Neural cell (in vitro differentiated cells): Measurements from ENCODE around the gene NINL. TPM values are rescaled to one million over a fixed set of nuclear protein-coding genes. Genes with fewer than 3 reads are reported as not detected.

Experiments
- H2AFZ ChIP-seq: fragments of 200-600, 300-800 bp; sonication (generic), shearing (Covaris generic); 2 replicates; pipeline ENCODE4 v1.6.0; 2014; ENCODE audit warnings: low read depth, mild to moderate bottlenecking, antibody characterized with exemption, low read length, moderate library complexity
- H3F3A ChIP-seq: fragments of 200-600 bp; shearing (Covaris generic); 2 replicates; pipeline ENCODE4 v1.6.1; 2016; ENCODE audit warnings: mild to moderate bottlenecking, moderate library complexity, mixed read lengths, antibody characterized with exemption, low read length; ENCODE audit not compliant: insufficient read depth, poor library complexity, severe bottlenecking
- H3K27ac ChIP-seq: fragments of 200-600, 300-800 bp; sonication (generic), shearing (Covaris generic); 2 replicates; pipeline ENCODE4 v1.5.1; 2014; ENCODE audit warnings: mild to moderate bottlenecking, low read length, moderate library complexity
- H3K27me3 ChIP-seq: fragments of 300-800, 200-600 bp; sonication (generic), shearing (Covaris generic); 2 replicates; pipeline ENCODE4 v1.6.0; 2014; ENCODE audit warnings: mild to moderate bottlenecking, low read depth, low read length, moderate library complexity; ENCODE audit not compliant: insufficient read depth
- H3K36me3 ChIP-seq: fragments of 300-800, 200-600 bp; sonication (generic), shearing (Covaris generic); 2 replicates; pipeline ENCODE4 v1.5.1; 2014; ENCODE audit warnings: mild to moderate bottlenecking, antibody characterized with exemption, low read length, moderate library complexity; ENCODE audit not compliant: insufficient read depth
- H3K4me2 ChIP-seq: fragments of 300-800, 200-600 bp; sonication (generic), shearing (Covaris generic); 2 replicates; pipeline ENCODE4 v1.6.0; 2014; ENCODE audit warnings: mild to moderate bottlenecking, low read length
- H3K4me3 ChIP-seq: fragments of 300-800, 200-600 bp; sonication (generic), shearing (Covaris generic); 2 replicates; pipeline ENCODE4 v1.5.1; 2014; ENCODE audit warnings: mild to moderate bottlenecking, low read length, moderate library complexity
- H3K79me2 ChIP-seq: fragments of 200-600 bp; shearing (Covaris generic); replicated peaks from 2 replicates; pipeline ENCODE4 v1.6.0; 2014; ENCODE audit warnings: mild to moderate bottlenecking, low read length, moderate library complexity; ENCODE audit not compliant: insufficient read depth
- H3K9ac ChIP-seq: fragments of 300-800, 200-600 bp; sonication (generic), shearing (Covaris generic); 2 replicates; pipeline ENCODE4 v1.6.1; 2016; ENCODE audit warnings: mild to moderate bottlenecking, low read length, mixed read lengths
- H3K9me2 ChIP-seq: fragments of 200-600 bp; shearing (Covaris generic); 2 replicates; pipeline ENCODE4 v1.6.1; 2016; ENCODE audit warnings: mild to moderate bottlenecking, low read length, mixed read lengths; ENCODE audit not compliant: insufficient read depth
- H3K9me3 ChIP-seq: fragments of 200-600, 300-800 bp; sonication (generic), shearing (Covaris generic); 2 replicates; pipeline ENCODE4 v1.6.1; 2016; ENCODE audit warnings: mild to moderate bottlenecking, mixed run types, low read length, moderate library complexity, mixed read lengths
- H4K20me1 ChIP-seq: fragments of 200-600 bp; shearing (Covaris generic); 2 replicates; pipeline ENCODE4 v1.6.1; 2016; ENCODE audit warnings: mild to moderate bottlenecking, mixed run types; ENCODE audit not compliant: insufficient read depth
- CTCF ChIP-seq: fragments of 450-650 bp; IDR thresholded peaks from 2 replicates; pipeline ENCODE4 v1.5.1; 2014; ENCODE audit warnings: antibody characterized with exemption, mild to moderate bottlenecking, moderate library complexity; ENCODE audit not compliant: poor library complexity, severe bottlenecking
- EP300 ChIP-seq: fragments of 450-650 bp; conservative IDR thresholded peaks from 2 replicates; pipeline ENCODE4 v1.6.1; 2014; ENCODE audit warnings: antibody characterized with exemption, mild to moderate bottlenecking, moderate library complexity; ENCODE audit not compliant: poor library complexity, severe bottlenecking
- EZH2 ChIP-seq: fragments of 200-600, 300-800 bp; shearing (Covaris generic), sonication (generic); IDR thresholded peaks from 2 replicates; pipeline ENCODE4 v1.6.1; 2014; ENCODE audit warnings: antibody characterized with exemption, low read length, borderline replicate concordance, mild to moderate bottlenecking; ENCODE audit not compliant: insufficient read depth, poor library complexity, severe bottlenecking
- MXI1 ChIP-seq: fragments of 450-650 bp; conservative IDR thresholded peaks from 2 replicates; pipeline ENCODE4 v1.6.1; 2014; ENCODE audit warnings: antibody characterized with exemption, mild to moderate bottlenecking; ENCODE audit not compliant: poor library complexity, severe bottlenecking
- POLR2AphosphoS5 ChIP-seq: IDR thresholded peaks from 2 replicates; pipeline ENCODE4 v1.6.1; 2012
- RAD21 ChIP-seq: fragments of 450-650 bp; conservative IDR thresholded peaks from 2 replicates; pipeline ENCODE4 v1.6.1; 2014; ENCODE audit warnings: antibody characterized with exemption, mild to moderate bottlenecking, moderate library complexity
- REST ChIP-seq: IDR thresholded peaks from 2 replicates; pipeline ENCODE4 v1.6.1; 2012; ENCODE audit warnings: borderline replicate concordance
- SMC3 ChIP-seq: fragments of 450-650 bp; conservative IDR thresholded peaks from 2 replicates; pipeline ENCODE4 v1.6.1; 2014; ENCODE audit warnings: antibody characterized with exemption, mild to moderate bottlenecking, moderate library complexity; ENCODE audit not compliant: poor library complexity
- TAF1 ChIP-seq: IDR thresholded peaks from 2 replicates; pipeline ENCODE4 v1.6.1; 2012; ENCODE audit warnings: low read depth
- polyA plus RNA-seq: library from polyadenylated mRNA; depleted of rRNA; stranded (reverse); fragments of >200 nt; gene quantifications from 2 replicates; pipeline ENCODE4 v1.2.3, GENCODE V29; 2014

Gene NINL
- polyA plus RNA-seq, 1 donor from 2014 or later, result 49.6 TPM

GRCh38 chr20:25494506-25495188, 90.7 kb downstream of the NINL start:
- H2AFZ ChIP-seq, result no peak overlapping the region
- no peaks in the 10 kb centered on the region for H3F3A ChIP-seq
- H3K9ac ChIP-seq, result no peak overlapping the region
- H3K4me3 ChIP-seq, result no peak overlapping the region
- H3K27ac ChIP-seq, result no peak overlapping the region
- no peak for TF ChIP-seq REST
- no peak for TF ChIP-seq SMC3
- TF ChIP-seq EP300, result no peak
- no peak for TF ChIP-seq POLR2AphosphoS5
- TF ChIP-seq CTCF, result no peak
- TF ChIP-seq RAD21, result no peak
- TF ChIP-seq TAF1, result no peak
- TF ChIP-seq EZH2, result no peak
- no peak for TF ChIP-seq MXI1
- no peak overlapping the region for H3K4me2 ChIP-seq
- H3K27me3 ChIP-seq, result no peaks in the 10 kb centered on the region
- H3K79me2 ChIP-seq, result no peaks in the 10 kb centered on the region
- H3K9me2 ChIP-seq, result no peaks in the 10 kb centered on the region
- H3K9me3 ChIP-seq, result no peaks in the 10 kb centered on the region
- no peaks in the 10 kb centered on the region for H4K20me1 ChIP-seq
- no peaks in the 10 kb centered on the region for H3K36me3 ChIP-seq

- no peaks in the 10 kb centered on the region for H3K36me3 ChIP-seq
- TF ChIP-seq CTCF (no peak), SMC3 (no peak), EZH2 (no peak), POLR2AphosphoS5 (no peak), REST (no peak), TAF1 (no peak), EP300 (no peak), MXI1 (no peak), RAD21 (no peak)
These were observed 91.4 kb downstream of the NINL start for GRCh38 chr20:25493748-25494505.

More at GRCh38 chr20:25493748-25494505, 91.4 kb downstream of the NINL start:
- Histone ChIP-seq H3K9ac (no peak overlapping the region), H3K27ac (no peak overlapping the region), H2AFZ (no peak overlapping the region), H3K9me3 (no peaks in the 10 kb centered on the region), H3K27me3 (no peaks in the 10 kb centered on the region), H4K20me1 (no peaks in the 10 kb centered on the region), H3K4me2 (no peak overlapping the region), H3F3A (no peaks in the 10 kb centered on the region), H3K4me3 (no peak overlapping the region), H3K9me2 (no peaks in the 10 kb centered on the region), H3K79me2 (no peaks in the 10 kb centered on the region)
